Measurements from ENCODE around the gene UPF3A. TPM values are rescaled to one million over a fixed set of nuclear protein-coding genes. Genes with fewer than 3 reads are reported as not detected.

UPF3A gene
- total and polyA plus RNA-seq, 9 of the 15 experiments (the other 6 are each of a cell fraction or from before 2014, with no cell fraction given), result 15.6 to 76.5 (median 40.9) TPM

DNA sequence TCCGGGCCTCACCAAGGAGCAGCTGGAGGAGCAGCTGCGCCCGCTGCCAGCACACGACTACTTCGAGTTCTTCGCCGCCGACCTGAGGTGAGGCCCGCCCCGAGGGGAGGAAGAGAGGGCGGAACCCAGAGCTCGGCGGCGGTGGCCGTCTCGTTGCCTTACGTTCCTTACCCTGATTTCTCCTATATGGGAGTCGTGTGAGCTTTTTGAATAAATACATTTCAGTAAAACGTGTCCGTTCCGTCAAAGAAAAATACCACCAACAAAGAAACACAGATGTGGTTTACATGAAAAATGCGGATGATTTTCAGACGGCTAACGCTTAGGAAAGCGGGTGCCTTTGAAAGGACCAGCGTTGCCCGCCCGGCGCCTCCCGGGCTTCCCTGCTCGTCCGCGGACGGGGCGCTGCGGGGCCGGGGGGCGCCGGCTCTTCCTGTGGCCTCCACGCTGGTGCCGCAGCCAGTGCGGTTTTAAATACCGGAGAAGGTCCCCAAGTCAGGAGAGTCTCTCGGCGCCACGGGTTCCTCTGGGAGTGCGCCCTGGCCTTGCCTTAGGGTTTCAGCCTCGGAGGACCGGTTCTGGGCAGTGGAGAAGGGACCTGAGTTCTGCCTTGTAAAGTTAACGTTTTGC, 755 bp downstream of the UPF3A start (continued):
- TF ChIP-seq, protein P1, sequence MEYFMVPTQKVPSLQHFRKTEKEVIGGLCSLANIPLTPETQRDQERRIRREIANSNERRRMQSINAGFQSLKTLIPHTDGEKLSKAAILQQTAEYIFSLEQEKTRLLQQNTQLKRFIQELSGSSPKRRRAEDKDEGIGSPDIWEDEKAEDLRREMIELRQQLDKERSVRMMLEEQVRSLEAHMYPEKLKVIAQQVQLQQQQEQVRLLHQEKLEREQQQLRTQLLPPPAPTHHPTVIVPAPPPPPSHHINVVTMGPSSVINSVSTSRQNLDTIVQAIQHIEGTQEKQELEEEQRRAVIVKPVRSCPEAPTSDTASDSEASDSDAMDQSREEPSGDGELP (CRISPR knock-in tag; IDR thresholded peaks at IDR 0.05; ENCODE audit: borderline replicate concordance), result peak; percentile 72
- TF ChIP-seq ZNF253 (CRISPR knock-in tag; conservative IDR thresholded peaks at IDR 0.05) (no peak), ELF1 (tag; IDR thresholded peaks at IDR 0.05) (no peak)
- TF ChIP-seq, protein P2, sequence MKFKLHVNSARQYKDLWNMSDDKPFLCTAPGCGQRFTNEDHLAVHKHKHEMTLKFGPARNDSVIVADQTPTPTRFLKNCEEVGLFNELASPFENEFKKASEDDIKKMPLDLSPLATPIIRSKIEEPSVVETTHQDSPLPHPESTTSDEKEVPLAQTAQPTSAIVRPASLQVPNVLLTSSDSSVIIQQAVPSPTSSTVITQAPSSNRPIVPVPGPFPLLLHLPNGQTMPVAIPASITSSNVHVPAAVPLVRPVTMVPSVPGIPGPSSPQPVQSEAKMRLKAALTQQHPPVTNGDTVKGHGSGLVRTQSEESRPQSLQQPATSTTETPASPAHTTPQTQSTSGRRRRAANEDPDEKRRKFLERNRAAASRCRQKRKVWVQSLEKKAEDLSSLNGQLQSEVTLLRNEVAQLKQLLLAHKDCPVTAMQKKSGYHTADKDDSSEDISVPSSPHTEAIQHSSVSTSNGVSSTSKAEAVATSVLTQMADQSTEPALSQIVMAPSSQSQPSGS (CRISPR knock-in tag; IDR thresholded peaks at IDR 0.05), result no peak

DNA sequence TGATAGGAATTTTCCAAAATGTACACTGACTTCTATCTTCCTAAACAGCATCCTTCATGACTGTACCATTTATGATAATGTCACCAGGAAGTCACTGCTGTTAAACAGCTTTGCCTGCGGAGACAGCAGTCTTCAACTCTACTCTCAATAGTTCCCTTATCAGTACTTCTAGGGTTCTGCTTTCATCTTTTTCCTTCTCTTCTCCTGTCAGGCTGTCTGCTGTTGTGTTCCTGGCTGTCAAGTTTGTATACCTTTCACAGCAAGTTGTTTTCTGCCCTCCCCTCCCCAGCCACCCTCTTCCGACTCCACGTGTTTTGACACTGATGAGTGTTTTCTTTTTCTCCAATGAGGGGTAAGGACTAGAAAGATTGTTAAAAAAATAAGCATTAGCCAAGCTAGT, 2.2 kb downstream of the UPF3A start:
- Histone ChIP-seq H4K20me1 (replicated peaks; ENCODE audit: control insufficient read depth, insufficient read depth, low read length) (no peaks in the 10 kb centered on the region; the same call in 1 of the 2 replicates), H2AFZ (ENCODE audit: low read depth, low read length) (no peak overlapping the region), H3K9me1 (ENCODE audit: control insufficient read depth, insufficient read depth, low read length) (no peaks in the 10 kb centered on the region), H3K9ac (ENCODE audit: insufficient read depth in 1 of 2, low read depth in 2 of 2, low read length in 2 of 2) (peak overlapping the region in 1 of 2 experiments; percentile 21; a peak in 1 of 4 replicates), H3K4me1 (replicated peaks in 1 of 2; ENCODE audit: control insufficient read depth in 2 of 2, insufficient read depth in 2 of 2, low read length in 2 of 2) (peaks cover 32 to 38% of the 10 kb centered on the region in 2 experiments), H3K27ac (ENCODE audit: extremely low read depth, low read depth, low read length) (peak overlapping the region; percentile 53; the same call in 2 of the 3 replicates), H3K4me3 (no peak overlapping the region; the same call in 1 of the 2 replicates), H3K36me3 (ENCODE audit: control insufficient read depth, insufficient read depth, low read length) (peaks cover 59% of the 10 kb centered on the region), H3K4me2 (ENCODE audit: insufficient read depth, low read length) (peak overlapping the region; percentile 42; the same call in 1 of the 2 replicates), H3K9me3 (replicated peaks; ENCODE audit: control insufficient read depth, insufficient read depth, low read depth, low read length) (no peaks in the 10 kb centered on the region), H3K79me2 (ENCODE audit: control insufficient read depth, insufficient read depth, low read length) (peaks cover 53% of the 10 kb centered on the region), H3K27me3 (ENCODE audit: control insufficient read depth in 2 of 2, insufficient read depth in 2 of 2, low read length in 2 of 2) (no peaks in the 10 kb centered on the region)
- intact Hi-C loops (cut with micrococcal nuclease), result no loop called here
- no TSS peak for BruUV-seq (replicated peaks)
- 21% methylated on average over 3 of the region's 3 CpGs for WGBS (ENCODE audit: insufficient coverage, low coverage, missing lambda C conversion rate)
- CTCF ChIA-PET (ENCODE audit: low intra/inter-chr PET ratio), result no interaction called here
- POLR2A ChIA-PET, result no interaction called here
- in situ Hi-C loops (cut with MboI), result no loop called here
- ATAC-seq (no peak), DNase-seq (ENCODE audit: extremely low read depth in 1 of 4, low spot score in 3 of 4) (peak in 2 of 4 experiments; percentile 40 to 68), FAIRE-seq (peak; percentile 64)
- TF ChIP-seq DPF2 (IDR thresholded peaks at IDR 0.05), result peak; percentile 46; the same call in 1 of the 2 replicates
- peak in 1 of 2 experiments; percentile 52; a peak in 2 of 4 replicates for TF ChIP-seq HDAC1 (IDR thresholded peaks at IDR 0.05)
- no peak for TF ChIP-seq ATF1 (CRISPR knock-in tag; IDR thresholded peaks at IDR 0.05)
- no peak for TF ChIP-seq ATF1 (tag; IDR thresholded peaks at IDR 0.05)
- TF ChIP-seq, protein P3, sequence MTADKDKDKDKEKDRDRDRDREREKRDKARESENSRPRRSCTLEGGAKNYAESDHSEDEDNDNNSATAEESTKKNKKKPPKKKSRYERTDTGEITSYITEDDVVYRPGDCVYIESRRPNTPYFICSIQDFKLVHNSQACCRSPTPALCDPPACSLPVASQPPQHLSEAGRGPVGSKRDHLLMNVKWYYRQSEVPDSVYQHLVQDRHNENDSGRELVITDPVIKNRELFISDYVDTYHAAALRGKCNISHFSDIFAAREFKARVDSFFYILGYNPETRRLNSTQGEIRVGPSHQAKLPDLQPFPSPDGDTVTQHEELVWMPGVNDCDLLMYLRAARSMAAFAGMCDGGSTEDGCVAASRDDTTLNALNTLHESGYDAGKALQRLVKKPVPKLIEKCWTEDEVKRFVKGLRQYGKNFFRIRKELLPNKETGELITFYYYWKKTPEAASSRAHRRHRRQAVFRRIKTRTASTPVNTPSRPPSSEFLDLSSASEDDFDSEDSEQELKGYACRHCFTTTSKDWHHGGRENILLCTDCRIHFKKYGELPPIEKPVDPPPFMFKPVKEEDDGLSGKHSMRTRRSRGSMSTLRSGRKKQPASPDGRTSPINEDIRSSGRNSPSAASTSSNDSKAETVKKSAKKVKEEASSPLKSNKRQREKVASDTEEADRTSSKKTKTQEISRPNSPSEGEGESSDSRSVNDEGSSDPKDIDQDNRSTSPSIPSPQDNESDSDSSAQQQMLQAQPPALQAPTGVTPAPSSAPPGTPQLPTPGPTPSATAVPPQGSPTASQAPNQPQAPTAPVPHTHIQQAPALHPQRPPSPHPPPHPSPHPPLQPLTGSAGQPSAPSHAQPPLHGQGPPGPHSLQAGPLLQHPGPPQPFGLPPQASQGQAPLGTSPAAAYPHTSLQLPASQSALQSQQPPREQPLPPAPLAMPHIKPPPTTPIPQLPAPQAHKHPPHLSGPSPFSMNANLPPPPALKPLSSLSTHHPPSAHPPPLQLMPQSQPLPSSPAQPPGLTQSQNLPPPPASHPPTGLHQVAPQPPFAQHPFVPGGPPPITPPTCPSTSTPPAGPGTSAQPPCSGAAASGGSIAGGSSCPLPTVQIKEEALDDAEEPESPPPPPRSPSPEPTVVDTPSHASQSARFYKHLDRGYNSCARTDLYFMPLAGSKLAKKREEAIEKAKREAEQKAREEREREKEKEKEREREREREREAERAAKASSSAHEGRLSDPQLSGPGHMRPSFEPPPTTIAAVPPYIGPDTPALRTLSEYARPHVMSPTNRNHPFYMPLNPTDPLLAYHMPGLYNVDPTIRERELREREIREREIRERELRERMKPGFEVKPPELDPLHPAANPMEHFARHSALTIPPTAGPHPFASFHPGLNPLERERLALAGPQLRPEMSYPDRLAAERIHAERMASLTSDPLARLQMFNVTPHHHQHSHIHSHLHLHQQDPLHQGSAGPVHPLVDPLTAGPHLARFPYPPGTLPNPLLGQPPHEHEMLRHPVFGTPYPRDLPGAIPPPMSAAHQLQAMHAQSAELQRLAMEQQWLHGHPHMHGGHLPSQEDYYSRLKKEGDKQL (CRISPR knock-in tag; IDR thresholded peaks at IDR 0.05; ENCODE audit: borderline replicate concordance), result no peak
- TF ChIP-seq ZNF224 (CRISPR knock-in tag; IDR thresholded peaks at IDR 0.05), result no peak
- TF ChIP-seq BRF1 (IDR thresholded peaks at IDR 0.05; ENCODE audit: borderline replicate concordance, extremely low read depth, insufficient read length), result no peak

Data from K562 (cell line).